GM18951 (cell line): ENCODE data around the gene SKI.

Source experiments
- POLR2A ChIP-seq: IDR thresholded peaks from 4 replicates; pipeline ENCODE4 v1.6.1; 2011; ENCODE audit warnings: mild to moderate bottlenecking; ENCODE audit not compliant: insufficient read length, insufficient read depth; ENCODE audit errors: extremely low read depth
- in situ Hi-C: fragments of 300-500 bp; cut with MboI; formaldehyde crosslinking; loops from one replicate; pipeline ENCODE4 v1.12.0; 2022; ENCODE audit warnings: low sequenced_read_pairs, mixed read lengths, inconsistent platforms; ENCODE audit not compliant: unreplicated experiment

Gene SKI

DNA sequence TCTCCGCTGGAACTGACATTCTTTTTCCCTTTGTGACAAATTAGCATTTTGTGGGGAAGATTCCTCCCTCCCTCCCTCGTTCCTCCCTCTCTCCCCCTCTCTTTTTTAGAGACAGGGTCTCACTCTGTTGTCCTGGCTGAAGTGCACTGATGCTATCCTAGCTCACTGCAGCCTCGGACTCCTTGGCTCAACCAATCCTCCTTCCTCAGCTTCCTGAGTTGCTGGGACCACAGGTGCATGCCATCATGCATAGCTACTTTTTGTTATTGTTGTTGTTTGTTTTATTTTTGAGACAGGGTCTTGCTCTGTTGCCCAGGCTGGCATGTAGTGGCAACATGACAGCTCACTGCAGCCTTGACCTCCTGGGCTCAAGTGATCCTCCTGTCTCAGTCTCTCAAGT is 6.8 kb upstream of the SKI start:
- in situ Hi-C loops: no loop called here
- no peak for TF ChIP-seq POLR2A

- TF ChIP-seq POLR2A: no peak
- in situ Hi-C loops: no loop called here
Measured at GRCh38 chr1:2224170-2224584, 3.9 kb upstream of the SKI start.

DNA sequence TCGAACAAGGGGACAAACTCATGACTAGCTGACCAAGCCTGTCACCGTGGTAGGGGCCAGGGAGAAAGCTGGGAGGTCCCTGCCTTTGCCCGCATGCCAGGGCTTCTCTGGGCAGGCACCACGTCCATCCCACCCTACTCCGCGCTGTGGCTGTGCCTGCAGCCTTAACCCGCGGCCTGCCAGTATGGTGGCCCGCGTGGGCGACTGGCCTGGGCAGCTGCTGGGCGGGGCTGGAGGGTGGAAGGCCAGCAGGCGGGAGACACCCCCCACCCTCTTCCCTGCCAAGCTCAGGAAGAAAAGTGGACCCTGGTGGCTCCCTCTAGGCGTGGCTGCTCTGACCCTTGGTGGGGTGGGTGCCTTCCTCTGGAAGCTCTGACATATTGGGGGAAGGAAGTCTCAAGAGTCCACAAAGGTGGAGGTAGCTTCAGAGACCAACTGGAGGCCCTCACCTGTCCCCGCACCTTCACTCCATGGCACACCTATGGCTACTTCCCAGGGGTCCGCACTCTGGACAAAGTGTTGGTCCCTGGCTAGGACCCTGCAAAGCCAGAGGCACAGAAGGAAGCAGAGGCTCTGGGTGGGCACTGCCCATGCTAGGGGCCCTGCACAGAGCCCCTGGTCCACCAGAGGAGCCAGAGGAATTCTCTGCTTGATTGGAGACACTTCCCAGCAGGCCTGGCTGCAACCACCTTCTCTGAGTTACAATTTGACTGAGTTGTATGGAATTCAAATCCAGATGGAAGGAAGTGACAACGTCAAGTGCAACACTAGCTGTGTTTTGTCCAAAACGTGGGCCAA is 3.3 kb upstream of the SKI start:
- in situ Hi-C loops: no loop called here
- no peak for TF ChIP-seq POLR2A

DNA sequence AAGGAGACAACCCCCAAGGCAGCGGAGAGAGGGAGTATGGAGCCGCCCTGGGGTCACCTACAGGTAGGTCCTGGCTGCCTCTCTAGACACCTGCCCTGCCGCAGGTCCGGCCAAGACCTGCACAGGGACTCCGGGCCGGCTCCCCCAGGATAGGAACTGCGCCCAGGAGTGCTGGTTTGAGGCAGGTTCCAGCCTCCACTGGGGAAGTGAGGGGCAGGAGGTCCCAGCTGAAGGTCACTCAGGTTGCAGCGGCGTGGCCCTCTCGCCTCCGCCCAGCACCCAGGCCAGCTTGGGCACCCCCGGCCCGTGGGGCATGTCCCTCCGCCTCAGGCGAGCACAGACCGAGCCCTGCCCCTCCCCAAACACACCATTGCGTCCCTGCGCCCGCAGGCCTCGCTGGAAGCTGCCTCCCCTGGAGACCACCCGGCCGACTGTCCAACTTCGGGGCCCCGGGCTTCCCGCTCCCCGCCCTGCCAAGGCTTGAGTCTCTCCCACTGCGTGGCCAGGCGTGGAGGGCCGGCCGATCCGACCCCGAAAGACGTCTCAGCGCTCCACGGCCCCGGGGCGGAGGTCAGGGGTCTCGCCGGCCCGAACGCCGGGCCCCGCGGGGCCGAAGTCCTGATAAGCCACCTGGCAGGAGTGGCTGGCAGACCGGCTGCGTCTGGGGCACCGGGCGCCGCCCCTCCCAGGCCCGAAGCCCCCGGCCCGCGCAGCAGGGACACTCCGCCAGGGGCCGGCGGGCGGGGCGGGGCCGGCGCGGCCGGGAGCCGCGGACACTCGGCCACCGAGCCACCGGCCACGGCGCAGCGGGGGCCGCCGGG is 1.4 kb upstream of the SKI start:
- in situ Hi-C loops: no loop called here

DNA sequence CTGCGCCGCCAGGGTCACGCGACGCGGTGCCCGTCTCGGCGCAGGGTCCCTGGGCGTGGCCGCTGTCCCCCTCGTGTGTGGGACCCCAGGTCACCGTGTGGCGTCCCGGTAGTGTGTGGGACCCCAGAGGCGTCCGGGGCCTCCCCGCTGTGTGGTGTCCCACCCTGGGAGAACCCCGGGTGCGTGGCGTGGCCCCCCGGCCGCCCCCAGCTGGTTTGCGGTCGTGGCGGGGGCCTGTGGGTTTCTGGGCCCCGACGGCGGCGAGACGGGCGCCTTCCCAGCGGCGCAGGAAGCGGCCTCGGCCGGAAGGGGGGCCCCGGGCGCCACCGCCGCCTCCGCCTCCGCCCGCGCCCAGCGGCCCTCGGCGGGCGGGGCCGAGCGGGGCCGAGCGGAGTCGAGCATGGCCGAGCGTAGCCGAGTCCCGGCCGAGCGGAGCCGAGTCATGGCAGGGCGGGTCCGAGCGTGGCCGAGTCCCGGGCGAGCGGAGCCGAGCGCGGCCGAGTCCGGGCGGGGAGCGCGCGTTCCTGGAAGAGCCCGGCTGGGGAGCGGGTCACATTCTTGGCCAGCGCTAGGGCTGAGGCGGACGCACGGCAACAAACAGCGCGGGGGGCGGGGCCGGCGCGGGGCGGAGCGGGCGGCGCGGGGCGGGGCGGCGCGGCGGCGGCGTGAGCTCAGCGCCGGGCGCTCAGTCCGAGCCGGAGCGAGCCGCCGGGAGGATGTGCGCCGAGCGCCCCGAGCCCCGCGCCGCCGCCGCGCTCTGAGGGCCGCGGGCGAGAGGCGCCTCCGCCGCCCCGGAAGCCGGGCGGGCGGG is 568 bp upstream of the SKI start:
- peak; percentile 84 for TF ChIP-seq POLR2A
- in situ Hi-C loops: no loop called here

More for the DNA sequence above, 1.4 kb upstream of the SKI start:
- TF ChIP-seq POLR2A: no peak

GRCh38 chr1:2228694-2229036 is 546 bp downstream of the SKI start:
- TF ChIP-seq POLR2A: no peak
- in situ Hi-C loops: no loop called here

GRCh38 chr1:2229037-2229864 is 1.1 kb downstream of the SKI start:
- in situ Hi-C loops: no loop called here
- TF ChIP-seq POLR2A: peak; percentile 12

DNA sequence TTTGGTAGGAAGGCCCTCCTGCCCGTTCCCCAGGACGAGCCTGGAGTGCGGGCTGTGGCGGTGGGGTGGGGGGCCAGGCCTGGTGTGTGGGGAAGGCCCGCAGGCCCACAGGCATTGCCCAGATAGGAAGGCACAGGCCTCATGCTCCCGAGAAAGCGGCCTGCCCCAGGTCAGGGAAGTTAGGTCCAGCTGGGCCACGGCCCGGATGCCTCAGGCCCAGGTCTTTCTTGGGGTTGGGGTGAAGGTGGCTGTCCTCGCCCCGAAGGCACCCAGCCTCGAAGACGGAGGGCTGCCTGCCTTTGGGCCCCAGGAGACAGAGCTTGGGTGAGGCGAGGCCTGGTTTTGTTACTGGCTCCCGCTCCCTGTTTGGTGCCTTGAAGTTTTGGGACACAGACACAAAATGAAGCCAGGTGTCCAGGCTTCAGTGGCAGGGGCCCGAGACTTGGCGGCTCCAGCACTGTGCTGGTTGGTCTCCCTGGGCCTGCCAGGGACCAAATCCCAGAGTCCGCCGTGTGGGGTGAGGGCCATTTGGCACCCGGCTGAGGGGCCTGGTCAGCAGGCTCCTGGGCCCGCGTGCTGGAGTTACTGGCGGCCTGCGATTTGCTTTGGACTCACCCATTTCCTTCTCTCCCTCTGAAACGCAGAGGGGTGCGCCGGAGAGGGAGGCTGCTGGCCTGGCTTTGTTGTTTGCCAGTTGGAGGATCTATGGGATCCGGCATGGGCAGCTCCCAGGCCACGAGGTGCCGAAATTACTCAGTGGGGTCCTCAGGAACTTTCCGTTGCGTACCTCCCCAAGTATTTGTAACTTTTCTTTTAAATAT is 2.0 kb downstream of the SKI start:
- TF ChIP-seq POLR2A: no peak
- in situ Hi-C loops: no loop called here

GRCh38 chr1:2230781-2231531 is 2.8 kb downstream of the SKI start:
- no peak for TF ChIP-seq POLR2A
- in situ Hi-C loops: no loop called here

GRCh38 chr1:2231532-2232254 is 3.6 kb downstream of the SKI start:
- TF ChIP-seq POLR2A: no peak
- in situ Hi-C loops: no loop called here
